KG1 (cell line): ENCODE data around the gene ATP6V0A1.
"Not testable (repeated sequence)": the region's sequence is repeated elsewhere in the genome, so short reads cannot be mapped to it uniquely, and the experiment has no call there.

Source experiments
- DNase-seq: peaks from one replicate; lab custom pipeline; 2025; lab: John Stamatoyannopoulos, UW

ATP6V0A1 gene

DNA sequence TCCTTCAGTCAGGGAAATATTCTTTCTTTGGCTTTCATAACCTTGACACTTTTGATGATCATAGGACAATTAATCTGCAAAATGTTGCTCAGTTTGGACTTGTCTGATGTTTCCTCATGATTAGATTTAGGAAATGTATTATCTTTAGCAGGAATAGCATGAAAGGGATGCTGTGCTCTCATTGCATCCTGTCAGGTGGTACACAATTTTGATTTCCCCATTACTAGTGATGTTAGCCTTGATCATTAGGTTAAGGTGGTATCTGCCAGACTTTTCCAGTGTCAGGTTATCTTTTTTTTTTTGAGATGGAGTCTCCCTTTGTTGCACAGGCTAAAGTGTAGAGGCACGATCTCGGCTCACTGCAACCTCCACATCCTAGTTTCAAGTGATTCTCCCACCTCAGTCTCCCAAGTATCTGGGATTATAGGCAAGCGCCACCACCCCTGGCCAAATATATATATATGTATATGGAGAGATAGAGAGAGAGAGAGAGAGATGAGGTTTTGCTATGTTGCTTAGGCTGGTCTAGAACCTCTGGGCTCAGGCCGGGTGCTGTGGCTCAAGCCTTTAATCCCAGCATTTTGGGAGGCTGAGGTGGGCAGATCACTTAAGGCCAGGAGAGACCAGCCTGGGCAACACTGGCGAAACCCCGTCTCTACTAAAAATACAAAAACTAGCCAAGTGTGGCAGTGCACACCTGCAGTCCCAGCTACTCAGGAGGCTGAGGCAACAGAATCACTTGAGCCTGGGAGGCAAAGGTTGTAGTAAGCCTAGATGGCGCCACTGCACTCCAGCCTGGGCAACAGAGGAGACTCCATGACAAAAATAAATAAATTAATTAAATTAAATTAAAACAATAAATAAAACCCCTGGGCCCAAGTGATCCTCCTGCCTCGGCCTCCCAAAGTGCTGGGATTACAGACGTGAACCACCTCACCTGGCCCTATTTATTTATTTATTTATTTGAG, 19.8 kb upstream of the ATP6V0A1 start:
- no peak for DNase-seq

DNA sequence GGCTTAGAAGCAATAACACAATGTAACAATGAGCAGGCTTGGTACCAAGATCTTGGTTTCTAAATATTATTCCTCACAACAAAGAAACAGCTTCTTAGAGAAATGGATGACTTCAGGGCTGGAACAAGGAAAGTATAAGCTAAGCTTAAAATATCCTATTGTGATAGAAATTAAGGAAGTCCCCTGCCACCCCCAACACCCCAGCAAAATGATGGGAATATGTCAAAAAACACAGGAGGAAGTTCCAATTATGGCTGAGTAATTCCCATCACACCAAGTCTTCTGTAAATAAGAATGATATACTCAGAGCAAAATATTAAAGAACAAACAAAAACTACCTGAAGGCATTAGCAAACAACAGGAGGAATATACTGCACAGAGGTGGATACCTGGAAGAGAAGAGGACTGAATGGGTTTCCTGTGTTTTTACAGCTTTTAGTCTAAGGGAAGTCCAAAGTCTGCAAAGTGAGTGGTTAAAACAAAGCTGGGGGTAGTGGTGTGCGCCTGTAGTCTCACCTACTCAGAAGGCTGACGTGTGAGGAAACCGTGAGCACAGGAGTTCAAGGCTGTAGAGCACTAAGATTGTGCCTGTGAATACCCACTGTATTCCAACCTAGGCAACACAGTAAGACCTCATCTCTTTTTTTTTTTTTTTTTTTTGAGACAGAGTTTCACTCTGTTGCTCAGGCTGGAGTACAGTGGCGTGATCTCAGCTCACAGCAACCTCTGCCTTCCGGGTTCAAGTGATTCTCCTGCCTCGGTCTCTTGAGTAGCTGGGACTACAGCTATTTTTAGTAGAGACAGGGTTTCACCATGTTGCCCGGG, 17.1 kb upstream of the ATP6V0A1 start:
- DNase-seq = no peak

DNA sequence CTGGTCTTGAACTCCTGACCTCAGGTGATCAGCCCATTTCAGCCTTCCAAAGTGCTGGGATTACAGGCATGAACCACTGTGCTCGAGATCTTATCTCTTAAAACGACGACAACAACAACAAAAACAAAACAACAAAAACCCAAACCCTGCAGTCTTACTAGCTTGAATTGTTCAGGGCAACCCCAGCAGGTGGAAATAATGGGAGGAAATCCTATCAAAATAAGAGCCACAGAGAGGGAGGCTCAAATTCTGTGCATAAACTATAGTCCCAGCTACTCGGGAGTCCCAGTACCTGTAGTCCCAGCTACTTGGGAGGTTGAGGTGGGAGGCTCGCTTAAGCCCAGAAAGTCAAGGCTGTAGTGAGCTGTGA, 16.5 kb upstream of the ATP6V0A1 start:
- DNase-seq = no peak

- not testable (repeated sequence) for DNase-seq
Measured at GRCh38 chr17:42449176-42449575, 9.5 kb upstream of the ATP6V0A1 start.

GRCh38 chr17:42449838-42450237, 8.8 kb upstream of the ATP6V0A1 start:
- DNase-seq = not testable (repeated sequence)

DNA sequence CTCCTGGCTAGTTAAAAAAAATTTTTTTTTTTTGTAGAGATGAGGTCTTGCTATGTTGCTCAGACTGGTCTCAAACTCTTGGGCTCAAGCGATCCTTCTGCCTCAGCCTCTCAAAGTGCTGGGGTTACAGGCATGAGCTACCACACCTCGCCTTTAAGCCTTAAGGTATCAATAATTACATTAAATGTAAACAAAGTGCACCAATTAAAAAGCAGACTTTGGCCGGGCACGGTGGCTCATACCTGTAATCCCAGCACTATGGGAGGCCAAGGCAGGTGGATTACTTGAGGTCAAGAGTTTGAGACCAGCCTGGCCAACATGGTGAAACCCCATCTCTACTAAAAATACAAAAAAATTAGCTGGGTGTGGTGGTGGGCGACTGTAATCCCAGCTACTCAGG, 7.4 kb upstream of the ATP6V0A1 start:
- DNase-seq = not testable (repeated sequence)

- peak; percentile 17 for DNase-seq
Measured at GRCh38 chr17:42453439-42453838, 5.2 kb upstream of the ATP6V0A1 start.

DNA sequence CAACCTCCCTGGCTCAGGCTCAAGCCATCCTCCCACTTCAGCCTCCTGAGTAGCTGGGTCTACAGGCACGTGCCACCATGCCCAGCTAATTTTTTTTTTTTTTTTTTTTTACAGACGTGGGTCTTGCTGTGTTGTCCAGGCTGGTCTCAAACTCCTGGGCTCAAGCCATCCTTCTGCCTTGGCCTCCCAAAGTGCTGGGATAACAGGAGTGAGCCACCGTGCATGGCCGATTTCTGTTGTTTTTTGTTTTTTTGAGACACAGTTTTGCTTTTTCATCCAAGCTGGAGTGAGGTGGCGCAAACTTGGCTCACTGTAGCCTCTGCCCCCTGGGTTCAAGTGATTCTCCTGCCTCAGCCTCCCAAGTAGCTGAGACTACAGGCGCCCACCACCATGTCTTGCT, 3.7 kb upstream of the ATP6V0A1 start:
- DNase-seq = not testable (repeated sequence)

- peak; percentile 80 for DNase-seq
Measured at GRCh38 chr17:42456223-42457106, 2.2 kb upstream of the ATP6V0A1 start.

GRCh38 chr17:42457107-42457792, 1.4 kb upstream of the ATP6V0A1 start:
- DNase-seq = no peak

GRCh38 chr17:42459256-42459800, 650 bp downstream of the ATP6V0A1 start:
- DNase-seq = no peak

GRCh38 chr17:42459801-42460281, 1.2 kb downstream of the ATP6V0A1 start:
- DNase-seq = no peak

GRCh38 chr17:42460371-42460770, 1.7 kb downstream of the ATP6V0A1 start:
- no peak for DNase-seq

DNA sequence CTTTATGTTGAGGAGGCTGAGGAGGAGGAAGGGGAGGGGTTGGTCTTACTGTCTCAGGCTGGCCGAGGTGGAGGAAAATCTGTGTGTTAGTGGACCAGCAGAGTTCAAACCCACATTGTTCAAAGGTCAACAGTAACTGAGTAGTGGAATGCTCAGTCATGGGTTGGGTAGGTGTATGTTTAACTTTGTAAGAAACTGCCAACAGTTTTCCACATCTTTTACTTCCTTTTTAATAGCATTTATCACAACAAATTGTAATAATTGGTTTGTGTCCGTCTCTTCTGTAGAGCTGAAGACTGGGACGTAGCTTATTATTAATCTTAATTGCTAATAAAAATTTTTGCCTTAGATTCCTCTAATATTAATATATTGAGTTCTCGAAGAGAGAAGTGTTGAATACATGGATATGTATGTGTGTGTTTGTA, 5.3 kb downstream of the ATP6V0A1 start:
- no peak for DNase-seq

DNA sequence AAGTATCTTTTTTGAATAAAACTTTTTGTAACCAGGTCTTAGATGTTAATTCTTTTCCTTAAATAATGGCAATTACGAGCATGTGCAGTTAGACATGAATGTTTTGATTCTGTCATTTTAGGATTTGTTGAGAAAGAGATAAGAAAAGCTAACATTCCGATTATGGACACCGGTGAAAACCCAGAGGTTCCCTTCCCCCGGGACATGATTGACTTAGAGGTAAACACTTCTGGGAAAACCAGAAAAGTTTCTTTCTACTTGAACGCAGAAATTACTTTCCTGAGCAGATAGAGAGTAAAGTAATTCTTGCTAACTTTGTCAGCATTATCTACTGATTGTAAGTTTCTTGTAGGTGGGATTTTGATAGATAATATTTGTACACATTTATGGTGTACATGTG, 9.2 kb downstream of the ATP6V0A1 start:
- DNase-seq = no peak

DNA sequence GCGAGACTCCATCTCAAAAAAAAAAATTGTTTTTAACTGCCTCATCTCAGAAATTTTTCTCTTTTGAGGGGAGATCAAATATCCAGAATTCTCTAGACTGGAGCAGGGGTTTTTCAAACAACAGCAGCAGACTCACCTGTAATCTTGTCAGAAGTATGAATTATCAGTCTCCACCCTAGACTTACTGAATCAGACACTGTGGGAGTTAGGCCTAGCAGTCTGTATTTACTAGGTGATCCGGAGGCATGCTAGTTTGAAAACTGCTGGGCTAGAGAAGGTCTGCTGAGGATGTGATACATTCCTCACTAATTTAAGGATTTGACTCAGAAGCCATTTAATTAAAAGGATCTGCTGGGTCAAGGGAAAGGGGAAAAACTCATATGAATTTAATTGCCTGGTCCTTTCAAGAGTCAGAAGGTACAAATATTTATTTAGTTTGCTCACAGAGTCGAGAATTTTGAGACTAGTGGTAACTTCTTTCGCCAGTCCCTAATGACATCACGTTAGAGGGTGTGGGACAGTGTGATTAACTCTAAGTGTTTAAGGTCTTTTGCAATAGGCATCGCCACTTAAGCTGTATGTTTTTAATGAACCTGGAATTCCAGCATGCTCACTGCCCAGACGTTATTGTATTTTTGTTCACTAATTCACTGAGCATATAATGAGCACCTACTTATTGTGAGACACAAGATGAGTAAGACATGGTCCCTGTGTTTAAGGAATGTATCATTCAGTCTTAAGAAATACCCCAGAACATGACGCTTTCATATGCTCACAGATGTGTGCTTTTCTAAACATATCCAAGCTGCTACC, 14.2 kb downstream of the ATP6V0A1 start:
- DNase-seq = no peak

DNA sequence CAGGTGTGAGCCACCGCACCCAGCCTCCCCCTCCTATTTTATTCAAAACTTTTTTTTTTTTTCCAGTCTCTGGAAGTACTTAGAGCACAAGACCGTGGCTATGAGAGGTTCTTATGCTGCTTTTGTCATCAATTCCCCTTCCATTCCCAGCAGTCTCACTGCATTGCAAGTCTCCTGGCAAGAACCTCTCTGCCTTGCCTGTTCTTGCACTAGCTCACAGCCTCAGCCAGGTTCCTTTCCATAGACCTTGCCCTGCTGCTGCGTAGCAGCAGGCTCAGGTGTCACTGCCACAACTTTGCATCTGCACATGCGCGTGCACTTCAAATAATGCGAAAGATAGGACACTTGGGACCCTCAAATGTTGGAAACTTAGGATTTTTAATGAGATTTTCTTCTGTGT, 15.6 kb downstream of the ATP6V0A1 start:
- no peak for DNase-seq

- DNase-seq = no peak
Measured at GRCh38 chr17:42475121-42475520, 16.4 kb downstream of the ATP6V0A1 start.

GRCh38 chr17:42475835-42476234, 17.2 kb downstream of the ATP6V0A1 start:
- DNase-seq = no peak

DNA sequence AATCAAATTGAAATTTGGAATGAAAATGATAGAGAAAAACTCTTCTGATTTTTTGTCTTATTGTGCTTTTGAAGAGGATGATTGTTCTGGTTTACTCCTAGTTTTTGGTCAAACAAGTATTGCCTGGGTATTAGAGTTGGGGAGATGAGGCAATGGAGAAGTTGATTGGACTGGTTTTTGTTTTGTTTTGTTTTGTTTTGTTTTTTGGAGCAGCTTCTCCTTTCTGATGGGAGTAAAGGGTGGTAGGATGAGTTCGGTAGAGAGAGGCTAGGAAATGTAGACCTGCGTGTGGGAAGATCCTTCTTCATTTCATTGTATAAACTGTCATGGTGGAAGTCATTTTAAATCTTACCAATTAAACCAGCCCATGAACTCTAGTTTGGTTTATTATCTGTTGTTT, 17.7 kb downstream of the ATP6V0A1 start:
- DNase-seq = no peak
